Measurements from ENCODE around the gene TMIE.
"Not testable (repeated sequence)": the region's sequence is repeated elsewhere in the genome, so short reads cannot be mapped to it uniquely, and the experiment has no call there.

Gene TMIE

GRCh38 chr3:46722443-46722842, 21.3 kb downstream of the TMIE start:
- no peak for DNase-seq (ENCODE audit: low read depth)

- DNase-seq (ENCODE audit: low read depth): no peak
Measured at GRCh38 chr3:46724424-46724823, 23.2 kb downstream of the TMIE start.

- no peak for DNase-seq (ENCODE audit: low read depth)
Measured at GRCh38 chr3:46725621-46726314, 24.6 kb downstream of the TMIE start.

DNA sequence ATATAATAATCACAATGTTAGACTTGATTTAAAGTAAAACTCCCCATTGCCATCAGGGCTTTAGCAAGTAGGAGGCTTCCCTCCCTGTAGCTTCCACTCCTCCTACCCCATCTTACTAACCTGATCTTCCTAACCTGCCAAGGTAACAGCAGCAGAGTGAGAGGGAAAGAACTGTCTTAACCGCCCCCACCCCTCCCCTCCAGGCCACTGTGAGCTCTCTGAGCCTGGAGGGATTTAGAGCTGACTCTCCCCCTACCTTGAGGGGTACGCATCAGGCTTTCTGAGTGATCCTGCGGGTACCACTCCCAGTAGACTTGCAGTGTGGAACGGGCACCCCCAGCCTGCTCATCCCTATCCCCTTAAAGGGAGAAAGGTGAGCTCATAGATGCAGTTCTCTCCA, 27.8 kb downstream of the TMIE start:
- DNase-seq (ENCODE audit: low read depth): no peak

GRCh38 chr3:46730819-46731218, 29.6 kb downstream of the TMIE start:
- no peak for DNase-seq (ENCODE audit: low read depth)

GRCh38 chr3:46731795-46732194, 30.6 kb downstream of the TMIE start:
- no peak for DNase-seq (ENCODE audit: low read depth)

GRCh38 chr3:46733026-46733800, 32.0 kb downstream of the TMIE start:
- DNase-seq (ENCODE audit: low read depth): no peak

GRCh38 chr3:46734773-46735172, 33.6 kb downstream of the TMIE start:
- no peak for DNase-seq (ENCODE audit: low read depth)

DNA sequence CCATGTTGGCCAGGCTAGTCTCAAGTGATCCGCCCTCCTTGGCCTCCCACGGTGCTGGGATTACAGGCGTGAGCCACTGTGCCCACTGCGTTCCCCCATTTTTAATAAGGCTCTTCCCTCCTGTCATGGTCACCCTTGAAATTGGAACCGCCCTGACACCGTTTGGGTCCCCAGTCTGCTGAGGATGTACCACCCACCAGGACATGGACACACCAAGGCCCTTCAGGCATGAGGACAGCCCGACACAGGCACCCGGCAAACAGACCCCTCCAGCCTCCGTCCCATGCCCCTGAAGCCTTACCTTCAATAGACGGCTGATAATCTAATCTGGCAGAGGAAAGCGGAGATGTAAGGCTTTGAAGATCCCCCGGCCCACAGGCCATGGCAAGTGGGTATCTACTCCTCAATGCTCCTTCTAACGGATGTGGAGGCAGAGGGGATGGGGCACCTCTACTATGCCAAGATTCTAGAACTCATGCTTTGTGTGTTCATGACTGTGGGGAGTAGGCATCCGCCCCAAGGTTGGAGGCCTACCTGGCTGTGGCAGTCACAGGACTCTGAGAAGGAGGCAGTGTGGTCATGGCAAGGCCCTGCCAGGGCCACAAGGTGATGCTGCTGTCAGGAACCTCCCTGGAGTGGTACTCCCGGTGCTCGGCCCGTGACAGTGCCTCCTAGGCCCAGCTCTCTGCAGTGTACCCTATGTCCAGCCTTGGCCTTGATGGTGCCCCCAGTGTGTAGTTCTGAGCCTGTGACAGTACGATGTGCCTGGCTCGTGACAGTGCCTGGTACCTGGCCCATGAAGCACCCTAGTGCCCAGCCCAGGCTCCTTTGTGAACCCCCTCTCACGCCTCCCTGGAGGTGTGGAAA, 35.0 kb downstream of the TMIE start:
- DNase-seq (ENCODE audit: low read depth): no peak

- DNase-seq (ENCODE audit: low read depth): no peak
Measured at GRCh38 chr3:46737329-46737731, 36.1 kb downstream of the TMIE start.

DNA sequence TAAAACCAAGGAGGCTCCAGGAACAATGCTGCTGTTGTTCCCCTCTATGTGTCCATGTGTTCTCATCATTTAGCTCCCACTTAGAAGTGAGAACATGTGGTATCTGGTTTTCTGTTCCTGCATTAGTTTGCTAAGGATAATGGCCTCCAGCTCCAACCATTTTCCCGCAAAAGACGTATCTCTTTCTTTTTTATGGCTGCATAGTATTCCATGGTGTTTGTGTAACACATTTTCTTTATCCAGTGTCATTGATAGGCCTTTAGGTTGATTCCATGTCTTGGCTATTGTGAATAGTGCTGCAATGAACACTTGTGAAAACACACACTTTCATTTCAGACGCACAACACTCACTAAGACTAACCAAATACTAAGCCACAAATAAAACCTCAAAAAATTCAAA, 38.4 kb downstream of the TMIE start:
- DNase-seq (ENCODE audit: low read depth): not testable (repeated sequence)

DNA sequence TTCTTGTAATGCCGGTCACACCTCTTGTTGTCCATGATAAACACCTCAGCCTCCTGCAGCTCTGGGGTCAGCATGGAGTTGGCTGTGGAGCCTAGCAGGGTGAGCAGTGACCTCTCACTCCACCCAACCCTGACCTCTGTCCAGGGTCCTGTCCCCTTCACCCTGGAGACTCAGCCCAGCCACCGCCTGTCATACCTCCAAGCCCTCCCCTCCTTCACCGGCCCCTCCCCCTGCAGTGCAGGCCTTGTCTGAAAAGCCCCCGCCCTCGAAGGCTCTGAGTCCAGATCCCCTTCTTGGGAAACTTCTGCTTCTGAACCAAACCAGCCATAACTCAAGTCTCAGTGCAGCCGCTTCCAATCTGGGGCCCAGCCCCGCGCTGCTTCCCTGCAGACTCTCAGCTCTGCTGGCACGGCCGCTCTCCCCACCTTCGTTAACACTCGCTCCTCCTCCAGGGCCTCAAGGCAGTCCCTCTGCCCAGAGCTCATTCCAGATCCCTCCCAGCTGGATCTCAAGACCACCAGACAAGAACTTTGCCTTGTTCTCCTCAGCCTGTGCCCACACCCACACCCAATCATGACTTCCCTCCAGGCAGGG, 41.9 kb downstream of the TMIE start:
- no peak for DNase-seq (ENCODE audit: low read depth)

- DNase-seq (ENCODE audit: low read depth): no peak
Measured at GRCh38 chr3:46746711-46747110, 45.5 kb downstream of the TMIE start.

- DNase-seq (ENCODE audit: low read depth): no peak
Measured at GRCh38 chr3:46748170-46748569, 47.0 kb downstream of the TMIE start.

- no peak for DNase-seq (ENCODE audit: low read depth)
Measured at GRCh38 chr3:46749129-46749528, 47.9 kb downstream of the TMIE start.

DNA sequence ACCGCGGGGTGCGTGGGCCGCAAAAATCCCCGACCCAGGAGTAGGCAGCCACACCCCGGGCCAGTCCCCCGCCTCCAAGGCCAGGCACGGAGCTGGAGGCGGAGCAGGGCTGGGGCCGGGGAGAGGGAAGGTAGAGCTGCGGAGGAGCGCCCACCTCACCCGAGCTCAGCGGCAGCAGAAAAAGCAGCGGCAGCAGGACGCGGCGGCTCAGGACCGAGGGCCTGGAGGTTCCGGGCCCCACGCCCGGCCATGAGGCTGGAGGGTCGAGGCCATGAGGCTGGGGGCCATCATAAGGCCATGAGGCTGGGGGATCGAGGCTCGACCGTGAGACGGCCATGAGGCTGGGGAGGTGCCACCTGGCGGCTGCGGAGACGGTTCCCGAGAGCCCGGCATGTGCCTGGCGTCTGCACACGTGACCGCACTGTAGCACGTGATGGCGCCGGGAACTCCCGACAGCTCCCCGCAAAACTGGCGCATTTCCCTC, 49.4 kb downstream of the TMIE start:
- no peak for DNase-seq (ENCODE audit: low read depth)

DNA sequence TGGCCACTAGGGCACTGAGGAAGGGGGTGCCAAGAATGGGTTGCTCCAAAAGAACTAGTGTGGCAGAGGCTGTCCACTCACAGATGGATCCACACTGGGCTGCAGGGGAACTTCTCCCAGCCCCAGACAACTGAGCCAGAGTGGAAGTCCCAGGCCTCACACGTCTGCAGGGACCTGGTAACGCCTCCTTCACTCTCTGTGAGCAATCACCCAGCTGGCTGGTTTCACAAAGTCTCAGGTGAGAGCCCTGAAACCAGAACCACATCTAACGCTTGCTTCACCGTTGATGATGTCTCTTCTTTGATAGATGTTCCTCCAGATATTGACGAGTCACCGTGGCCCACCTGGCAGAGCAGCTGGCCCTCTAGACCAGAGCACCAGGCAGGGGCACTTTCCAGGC, 51.9 kb downstream of the TMIE start:
- DNase-seq (ENCODE audit: low read depth): not testable (repeated sequence)

DNA sequence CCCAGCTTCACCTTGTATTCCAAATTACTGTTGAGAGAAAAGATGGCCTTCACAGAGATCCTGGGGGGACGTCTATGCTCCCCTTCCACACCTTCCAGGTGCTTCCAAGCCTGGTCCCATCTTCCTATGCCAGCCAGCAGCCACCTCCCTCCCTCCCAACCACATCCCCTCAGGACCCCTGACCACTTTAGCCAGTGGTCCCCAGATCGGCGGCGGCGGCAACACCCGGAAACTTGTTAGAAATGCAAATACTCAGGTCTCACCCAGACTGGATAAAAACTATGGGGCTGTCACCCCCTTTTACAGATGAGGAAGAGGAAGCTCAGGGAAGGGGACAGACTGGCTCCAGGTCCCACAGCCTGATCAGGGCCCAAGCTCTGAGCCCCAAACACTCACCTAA, 54.5 kb downstream of the TMIE start:
- no peak for DNase-seq (ENCODE audit: low read depth)

GRCh38 chr3:46756642-46757041, 55.5 kb downstream of the TMIE start:
- DNase-seq (ENCODE audit: low read depth): no peak

GRCh38 chr3:46759239-46760167, 58.3 kb downstream of the TMIE start:
- no peak for DNase-seq (ENCODE audit: low read depth)

All from stimulated activated CD8-positive, alpha-beta memory T cell treated with anti-CD3 and anti-CD28 coated beads, Interleukin-12 subunit alpha, Interleukin-12 subunit beta, amount 100 ng/mL, for 4 hours (primary cell).